Caki2 (cell line): ENCODE data around the gene SREBF2. TPM values are rescaled to one million over a fixed set of nuclear protein-coding genes. Genes with fewer than 3 reads are reported as not detected.
"Not testable (repeated sequence)": the region's sequence is repeated elsewhere in the genome, so short reads cannot be mapped to it uniquely, and the experiment has no call there.

ENCODE experiments used
- DNase-seq: peaks from one replicate; pipeline ENCODE4 v3.0.0-alpha.2; 2015; ENCODE audit warnings: low read depth
- in situ Hi-C: cut with HindIII; loops from 2 replicates; pipeline ENCODE4 v1.10.0; 2016; ENCODE audit warnings: low sequenced_read_pairs, low pct_unique_long_range_greater_than_20kb, mixed read lengths
- total RNA-seq: library from RNA; depleted of rRNA; stranded (reverse); fragments of >200 nt; shearing (Covaris generic); gene quantifications from 2 replicates; pipeline ENCODE4 v1.2.3, GENCODE V29; 2014; ENCODE audit warnings: low replicate concordance

The SREBF2 gene
- total RNA-seq, 1 experiment from 2014 or later = 21.0 TPM

DNA sequence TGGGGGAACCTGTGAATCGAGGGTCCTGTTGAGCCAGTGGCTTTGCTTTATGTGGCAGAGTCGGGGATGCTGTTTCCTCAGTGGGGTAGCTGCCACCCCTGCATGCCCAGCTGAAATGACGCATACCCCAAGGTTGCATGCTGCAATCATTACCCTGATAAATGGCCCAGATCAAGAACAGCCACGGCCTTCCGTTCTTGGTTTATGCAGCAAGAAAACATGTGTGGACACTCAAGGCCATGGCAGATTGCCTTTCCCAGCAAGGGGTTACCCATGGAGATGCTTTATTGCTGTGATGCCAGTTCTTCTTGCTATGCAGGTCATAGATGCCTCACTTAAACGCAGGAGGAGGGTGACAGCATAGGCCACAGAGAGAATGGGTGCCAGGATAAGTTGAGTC lies 14.3 kb upstream of the SREBF2 start:
- in situ Hi-C loops = no loop called here
- no peak for DNase-seq

DNA sequence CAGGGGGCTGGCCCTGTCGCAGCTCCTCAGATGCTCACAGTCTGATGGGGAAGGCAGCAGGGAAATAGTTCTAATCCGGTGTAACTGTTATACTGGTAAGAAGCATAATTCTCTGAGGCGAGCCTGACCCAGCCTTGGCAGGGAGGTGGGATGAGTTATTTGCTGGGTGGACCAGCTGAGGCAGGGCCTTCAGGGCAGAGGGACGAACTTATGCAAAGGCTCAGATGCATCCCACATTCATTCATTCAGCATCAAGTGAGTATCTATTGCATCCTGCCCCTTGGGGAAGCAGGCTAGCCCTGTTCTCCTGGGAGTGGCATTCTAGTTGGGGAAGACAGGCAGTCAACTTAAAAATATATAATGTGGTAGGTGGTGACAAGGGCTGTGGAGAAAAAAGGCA lies 13.6 kb upstream of the SREBF2 start:
- in situ Hi-C loops = no loop called here
- DNase-seq = no peak

DNA sequence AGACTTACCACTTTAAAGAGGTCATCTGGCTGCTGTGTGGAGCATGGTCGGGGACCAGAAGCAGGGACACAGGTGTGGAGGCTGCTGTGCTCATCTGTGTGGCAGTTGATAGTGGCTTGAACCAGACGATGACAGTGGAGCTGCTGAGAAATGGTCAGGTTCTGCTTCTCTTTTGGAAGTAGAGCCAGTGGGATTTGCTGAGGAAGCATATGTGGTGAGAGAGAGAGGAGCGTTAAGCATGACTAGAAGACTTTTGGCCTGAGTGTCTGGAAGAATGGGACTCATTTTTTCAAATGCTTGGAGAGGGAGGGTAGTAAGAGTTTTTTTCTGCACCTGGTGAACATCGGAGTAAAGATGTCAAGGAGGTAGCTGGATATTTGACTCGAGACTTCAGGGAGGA lies 12.5 kb upstream of the SREBF2 start:
- in situ Hi-C loops = no loop called here
- DNase-seq = no peak

DNA sequence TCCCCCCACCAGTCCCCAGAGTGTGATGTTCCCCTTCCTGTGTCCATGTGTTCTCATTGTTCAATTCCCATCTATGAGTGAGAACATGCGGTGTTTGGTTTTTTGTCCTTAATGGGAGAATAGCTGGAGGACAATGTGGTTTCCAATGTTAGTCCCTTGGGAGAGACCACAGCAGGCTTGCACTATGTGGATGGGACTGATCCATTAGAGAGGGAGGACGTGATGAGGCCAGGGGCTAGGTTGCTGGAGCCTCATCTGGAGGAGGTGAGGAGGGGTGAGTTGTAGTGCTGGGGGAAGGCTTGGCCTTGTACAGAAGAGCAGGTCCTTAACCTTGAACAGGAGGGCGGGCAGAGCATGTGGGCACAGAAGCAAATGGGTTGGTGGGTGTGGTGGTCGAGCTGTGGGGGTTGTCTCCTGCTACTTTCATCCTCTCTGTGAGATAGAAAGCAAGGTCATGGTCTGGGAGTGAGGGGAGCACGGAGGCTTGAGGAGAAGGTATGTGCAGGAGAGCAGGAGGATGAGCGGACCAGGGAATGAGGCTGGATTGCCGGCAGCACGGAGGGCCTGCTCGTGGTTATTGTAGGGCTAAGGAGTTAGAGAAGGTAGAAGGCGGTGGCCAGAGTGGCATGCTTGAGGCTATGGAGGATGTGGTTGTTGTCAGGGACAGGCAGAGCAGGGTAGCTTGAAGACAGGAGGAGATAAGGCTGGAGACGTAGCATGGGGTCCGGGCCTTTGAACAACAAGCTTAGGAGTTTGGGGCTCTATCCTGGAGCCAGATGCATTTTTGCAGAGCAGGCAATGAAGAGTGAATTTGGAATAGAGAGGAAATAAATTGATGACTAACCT lies 11.2 kb upstream of the SREBF2 start:
- DNase-seq = no peak
- in situ Hi-C loops = no loop called here

DNA sequence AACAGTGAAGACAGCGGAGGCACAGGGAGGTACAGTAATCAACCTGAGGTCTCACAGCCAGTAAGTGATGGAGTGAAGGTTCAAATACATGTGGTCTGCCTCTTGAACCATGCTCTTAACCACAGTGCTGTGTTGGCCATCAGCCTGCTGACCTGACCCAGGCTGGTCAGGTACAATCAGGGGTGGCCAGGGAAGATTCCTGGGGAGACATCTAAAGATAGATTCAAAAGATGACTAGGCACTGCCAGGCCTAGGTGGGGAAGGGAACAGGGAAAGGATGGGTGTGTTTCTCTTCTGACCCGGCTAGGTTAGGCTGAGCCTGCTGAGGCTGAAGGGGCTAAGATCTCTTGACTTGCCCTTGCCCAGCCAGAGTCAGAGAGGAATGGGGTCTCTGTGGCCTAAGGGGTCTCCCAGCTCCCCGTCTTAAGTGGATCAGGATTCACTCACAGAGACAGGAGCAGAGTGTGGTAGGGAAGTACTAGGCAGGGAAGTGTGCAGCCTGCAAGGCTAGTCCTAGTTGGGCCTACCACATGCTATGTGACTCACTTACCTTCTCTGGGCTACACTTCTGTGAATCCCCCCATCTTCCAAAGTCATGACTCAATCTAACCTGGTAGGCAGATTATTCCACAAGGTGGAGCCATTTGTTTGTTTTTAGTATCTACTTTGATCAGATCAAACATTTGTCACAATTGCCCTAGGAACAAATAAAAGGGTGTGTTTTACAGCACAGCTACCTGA lies 10.4 kb upstream of the SREBF2 start:
- in situ Hi-C loops = no loop called here

DNA sequence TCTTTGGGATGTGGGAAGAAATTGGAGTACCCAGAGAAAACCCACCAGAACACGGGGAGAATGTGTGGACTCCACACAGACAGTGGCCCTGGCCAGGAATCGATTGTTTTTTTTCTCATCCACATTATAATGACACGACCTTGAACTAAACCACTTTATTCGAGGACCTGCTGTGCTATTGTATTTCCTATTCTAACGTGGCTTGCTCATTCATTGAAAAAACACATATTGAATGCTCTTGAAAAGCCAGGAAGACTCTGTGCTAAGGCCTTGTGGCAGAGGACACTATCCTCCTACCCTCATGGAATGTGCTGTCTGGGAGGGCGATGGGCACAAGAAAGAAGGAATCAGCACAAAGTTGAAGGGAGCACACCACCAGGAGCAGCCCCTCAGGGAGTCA lies 9.1 kb upstream of the SREBF2 start:
- no peak for DNase-seq

More for the DNA sequence above, 10.4 kb upstream of the SREBF2 start:
- peak; percentile 69 for DNase-seq

DNA sequence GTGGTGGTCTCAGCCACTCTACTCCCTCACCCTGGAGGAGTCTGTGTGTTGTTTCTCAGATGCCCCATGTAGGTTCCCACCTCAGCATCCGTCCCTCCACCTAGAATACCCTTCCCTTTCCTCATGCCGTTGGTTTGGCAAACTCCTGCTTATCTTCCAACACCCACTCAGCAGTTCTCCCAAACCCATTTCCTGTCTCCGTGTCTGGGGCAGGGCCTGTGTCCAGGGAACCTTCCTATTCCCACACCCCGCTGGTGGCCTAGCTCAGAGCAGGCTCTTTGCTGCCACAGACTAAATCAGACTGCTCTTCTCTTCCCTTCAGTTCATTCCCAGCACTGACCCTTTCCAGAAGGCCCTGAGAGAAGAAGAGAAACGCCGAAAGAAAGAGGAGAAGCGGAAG lies 7.5 kb upstream of the SREBF2 start:
- DNase-seq = no peak
- in situ Hi-C loops = no loop called here

More for the DNA sequence above, 9.1 kb upstream of the SREBF2 start:
- in situ Hi-C loops = no loop called here

DNA sequence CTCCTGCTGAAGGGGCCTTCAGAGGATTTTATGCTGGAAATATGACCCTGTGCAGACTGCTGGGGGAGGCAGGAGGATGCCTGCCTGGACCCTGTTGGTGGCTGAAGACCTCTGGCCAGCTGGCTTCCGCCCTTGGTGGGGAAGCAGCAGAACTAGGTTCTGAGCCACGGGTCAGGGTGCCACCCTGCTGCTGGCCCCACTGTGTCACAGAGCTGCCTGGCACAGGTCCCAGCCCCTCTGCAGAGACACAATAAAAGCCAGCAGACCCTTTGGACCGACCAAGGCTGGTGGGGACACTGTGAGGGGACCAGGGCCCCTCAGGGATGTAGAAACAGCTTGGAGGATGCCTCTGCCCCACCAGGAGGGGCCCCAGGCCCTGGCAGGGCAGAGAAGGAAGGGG lies 6.9 kb upstream of the SREBF2 start:
- DNase-seq = no peak
- in situ Hi-C loops = no loop called here

DNA sequence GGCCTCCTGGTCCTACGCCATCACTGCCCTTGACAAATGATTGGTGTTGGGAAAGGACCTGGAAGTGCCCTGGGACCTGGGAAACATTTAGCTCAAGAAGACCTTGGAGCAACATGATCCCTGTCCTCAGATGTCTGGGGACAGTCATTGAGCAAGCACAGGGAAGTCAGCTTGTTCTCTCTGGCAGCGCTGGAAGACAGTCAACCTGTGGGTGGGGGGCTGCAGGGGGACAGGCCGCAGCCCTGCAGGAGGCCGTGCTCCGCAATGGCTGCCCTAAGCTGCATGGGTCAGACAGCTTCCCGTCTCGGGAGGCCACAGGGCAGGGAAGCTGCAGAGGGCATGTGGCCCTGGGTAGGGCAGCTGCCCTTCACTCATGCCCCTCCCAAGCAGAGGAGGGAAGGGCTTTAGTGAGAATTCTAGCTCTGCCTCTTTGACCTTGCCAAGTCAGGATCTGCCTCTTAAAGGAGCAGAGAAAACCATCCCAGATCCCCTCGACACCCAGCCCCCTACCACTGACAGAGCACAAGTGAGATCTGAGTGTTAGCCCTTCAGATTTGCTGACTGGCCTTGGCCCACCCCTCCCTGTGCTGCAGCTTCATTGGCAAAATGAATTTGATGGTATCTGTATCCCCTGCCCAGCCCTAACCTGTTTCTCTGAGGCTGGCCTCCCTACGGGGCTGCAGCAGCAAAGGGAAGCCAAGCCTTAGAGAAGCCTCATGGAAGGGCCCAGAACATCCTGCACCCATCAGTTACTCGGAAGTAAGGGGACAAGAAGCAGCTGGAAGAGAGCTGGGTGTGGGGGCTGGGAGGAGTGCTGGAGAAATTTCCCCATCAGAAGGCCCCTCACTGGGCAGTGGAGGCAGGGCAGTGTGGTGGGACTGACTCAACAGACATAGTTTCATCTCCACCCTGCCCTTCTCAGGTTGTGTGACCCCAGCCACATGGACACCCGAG lies 6.2 kb upstream of the SREBF2 start:
- no peak for DNase-seq
- in situ Hi-C loops = no loop called here

DNA sequence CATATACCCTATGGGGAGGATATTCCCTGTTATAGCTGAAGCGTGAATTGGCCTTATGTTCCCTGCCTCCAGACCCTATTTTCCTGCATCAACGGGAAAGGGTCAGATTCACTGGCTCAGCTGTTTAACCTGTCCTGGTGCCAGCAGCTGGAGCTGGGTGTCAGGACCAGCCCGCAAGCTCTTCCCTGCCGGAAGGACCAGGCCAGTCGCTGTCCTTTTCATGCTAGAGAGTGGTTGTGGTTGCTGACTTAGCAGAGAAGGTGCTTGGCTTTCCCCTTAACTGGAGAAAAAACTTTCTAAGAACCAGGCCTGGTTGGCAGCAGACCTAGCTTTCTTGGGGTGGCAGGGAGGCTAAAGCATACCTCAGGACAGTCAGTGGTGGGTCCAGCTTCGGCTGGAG lies 5.2 kb upstream of the SREBF2 start:
- in situ Hi-C loops = no loop called here
- DNase-seq = no peak

DNA sequence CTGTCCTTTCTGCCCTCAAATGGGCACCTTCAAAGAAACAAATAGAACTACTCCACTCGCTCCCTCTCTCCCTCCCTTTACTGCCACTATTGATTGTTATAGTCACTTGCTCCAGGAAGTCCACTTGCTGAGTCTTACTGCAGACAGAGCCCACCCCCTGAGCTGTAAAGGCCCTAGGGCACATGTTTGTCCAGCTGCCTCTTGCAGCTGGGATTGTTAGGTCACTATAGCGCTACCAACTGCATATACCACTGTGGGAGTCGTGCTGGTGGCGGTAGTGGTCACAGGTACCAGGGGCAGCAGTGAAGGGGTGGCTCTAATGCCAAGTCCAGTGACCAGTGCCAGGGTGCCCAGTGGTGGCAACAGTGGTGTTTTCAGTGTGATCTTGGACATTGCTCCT lies 4.4 kb upstream of the SREBF2 start:
- no peak for DNase-seq
- in situ Hi-C loops = no loop called here

DNA sequence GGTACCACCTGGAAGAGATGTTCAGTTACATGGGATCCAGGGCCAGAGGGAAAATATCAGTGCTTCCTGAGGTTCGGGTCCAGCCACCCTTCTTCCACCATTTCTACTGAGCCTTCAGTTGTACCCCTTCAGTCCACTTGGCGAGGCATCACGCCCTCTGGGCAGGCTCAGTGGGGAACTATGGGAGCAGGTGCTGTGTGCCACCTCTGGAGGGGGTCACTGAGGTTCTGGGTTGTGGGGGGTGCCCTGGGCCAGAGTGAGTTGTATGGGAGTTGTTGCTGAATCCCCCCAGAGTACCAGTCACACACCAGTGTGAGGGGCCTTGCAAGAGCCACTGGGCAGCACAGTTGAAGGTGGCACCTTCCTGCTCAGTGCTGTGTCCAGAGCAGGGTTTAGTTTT lies 2.7 kb upstream of the SREBF2 start:
- in situ Hi-C loops = no loop called here
- DNase-seq = no peak

DNA sequence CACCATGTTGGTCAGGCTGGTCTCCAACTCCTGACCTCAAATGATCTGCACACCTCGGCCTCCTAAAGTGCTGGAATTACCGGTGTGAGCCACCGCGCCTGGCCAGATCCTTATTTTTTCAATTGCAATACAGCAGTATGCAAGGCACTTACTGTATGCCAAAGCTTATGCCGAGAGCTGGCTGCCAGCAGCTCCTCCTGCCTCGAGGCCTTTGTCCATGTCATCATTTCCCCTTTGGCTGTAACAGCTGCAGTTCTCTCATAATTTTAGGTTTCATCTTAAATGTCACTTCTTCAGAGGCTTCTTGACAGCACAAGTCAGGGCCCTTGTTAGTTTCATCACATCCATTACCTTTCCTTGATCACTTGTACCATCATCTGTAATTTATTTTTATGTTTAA lies 1.5 kb upstream of the SREBF2 start:
- DNase-seq = no peak
- in situ Hi-C loops = no loop called here

DNA sequence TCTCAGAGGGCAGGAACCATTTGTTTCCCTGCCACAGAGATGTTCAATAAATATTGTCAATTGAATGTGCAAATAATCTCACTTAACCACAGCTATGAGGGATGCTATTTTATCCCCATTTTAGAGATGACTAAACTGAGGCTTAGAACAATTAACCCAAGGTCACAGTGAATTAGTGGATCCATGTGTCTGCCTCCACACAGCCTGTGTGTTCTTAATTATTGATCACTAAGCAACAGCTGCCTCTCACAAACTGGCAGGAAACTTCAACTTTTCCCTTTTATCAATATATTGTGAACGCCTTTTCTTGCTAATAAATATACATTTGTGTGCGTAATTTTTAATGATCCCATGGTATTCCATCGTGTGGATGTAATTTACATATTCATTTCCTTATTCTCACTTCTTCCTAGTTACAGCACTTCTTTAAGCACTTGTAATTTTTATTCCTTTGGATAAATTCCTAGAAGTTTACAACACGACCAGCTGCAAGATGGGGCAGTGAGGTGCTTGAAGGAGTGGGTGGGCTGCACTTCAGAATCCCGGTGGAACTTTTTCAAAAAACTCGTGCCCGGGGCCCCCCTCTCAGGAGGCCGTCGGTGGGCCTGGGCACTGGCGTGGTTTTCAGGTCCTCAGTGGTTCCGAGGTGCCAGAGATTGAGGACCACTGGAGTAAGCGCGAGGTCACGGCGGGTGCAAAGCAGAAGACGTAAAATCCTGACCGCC lies 915 bp upstream of the SREBF2 start:
- DNase-seq = no peak
- in situ Hi-C loops = no loop called here

DNA sequence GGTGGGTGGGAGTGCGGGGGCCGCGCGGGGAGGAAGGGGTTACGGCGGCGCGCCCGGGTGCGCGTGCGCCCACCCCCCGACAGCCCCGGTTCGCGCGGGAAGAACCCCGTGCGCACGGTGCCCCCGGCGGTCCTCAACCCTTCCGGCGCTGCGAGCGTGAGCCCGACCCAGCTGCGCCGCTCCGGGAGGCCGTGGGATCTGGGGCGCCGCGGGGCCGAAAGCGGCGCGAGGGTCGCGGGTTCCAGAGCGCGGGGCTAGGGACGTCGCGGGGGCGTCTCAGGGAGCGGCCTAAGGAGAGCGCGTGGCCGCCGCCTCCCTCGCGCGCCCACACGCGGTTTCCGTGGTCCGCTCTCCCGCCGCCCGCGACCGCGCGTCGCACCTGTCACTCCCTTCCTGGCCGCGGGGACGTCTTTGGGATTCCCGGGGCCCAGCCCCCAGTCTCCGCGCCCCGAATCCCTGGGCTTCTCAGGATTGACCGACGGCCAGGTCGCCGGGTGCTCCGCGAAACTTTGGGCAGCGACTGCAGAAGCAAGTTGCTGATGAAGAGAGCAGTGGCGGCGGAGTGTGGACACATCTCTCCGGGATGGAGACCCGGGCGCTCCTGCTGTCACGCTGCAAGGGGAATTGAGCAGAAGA lies 582 bp downstream of the SREBF2 start:
- in situ Hi-C loops = no loop called here
- peak; percentile 56 for DNase-seq

DNA sequence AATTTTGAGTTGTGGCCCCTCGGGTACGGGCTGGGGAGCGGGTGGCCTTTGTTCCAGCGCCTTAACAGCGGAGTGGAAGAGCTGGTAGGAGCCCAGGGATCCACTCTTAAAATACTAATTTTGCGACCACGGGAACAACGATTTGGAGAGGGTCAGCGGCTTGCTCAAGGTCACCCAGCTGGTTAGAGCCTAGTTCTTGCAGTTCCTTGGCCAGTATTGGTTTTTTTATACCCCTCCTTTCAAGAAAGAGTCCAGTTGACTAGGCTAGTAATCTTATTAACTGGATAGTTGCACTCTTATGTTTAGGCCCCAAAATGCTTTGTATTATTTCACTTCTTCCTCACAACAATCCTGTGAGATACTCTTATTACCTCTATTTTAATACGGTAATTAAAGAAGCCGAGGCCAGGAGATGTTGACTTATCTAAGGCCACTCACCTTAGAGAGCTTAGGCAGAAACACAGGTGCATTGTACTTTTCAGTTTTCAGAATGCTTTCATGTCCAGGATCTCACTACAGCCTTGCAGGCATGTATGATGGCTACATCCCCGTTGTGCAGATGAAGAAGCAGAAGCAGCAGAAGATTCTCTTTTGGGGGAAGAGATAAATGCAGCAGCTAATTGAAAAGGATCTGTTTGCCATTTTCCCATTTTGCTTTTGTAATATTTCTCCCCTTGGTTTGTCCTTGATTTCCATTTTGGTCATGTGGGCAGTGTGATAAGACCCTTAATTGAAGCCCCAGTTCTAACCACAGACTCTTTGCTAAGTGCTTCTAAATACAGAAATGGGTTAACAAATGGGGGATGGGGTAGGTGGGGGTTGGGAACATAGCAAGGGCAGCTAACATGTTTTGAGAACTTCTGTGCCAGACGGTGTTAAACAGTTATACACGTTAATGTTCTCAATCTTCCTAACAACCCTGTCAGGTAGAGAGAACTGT lies 1.4 kb downstream of the SREBF2 start:
- DNase-seq = no peak
- in situ Hi-C loops = no loop called here

DNA sequence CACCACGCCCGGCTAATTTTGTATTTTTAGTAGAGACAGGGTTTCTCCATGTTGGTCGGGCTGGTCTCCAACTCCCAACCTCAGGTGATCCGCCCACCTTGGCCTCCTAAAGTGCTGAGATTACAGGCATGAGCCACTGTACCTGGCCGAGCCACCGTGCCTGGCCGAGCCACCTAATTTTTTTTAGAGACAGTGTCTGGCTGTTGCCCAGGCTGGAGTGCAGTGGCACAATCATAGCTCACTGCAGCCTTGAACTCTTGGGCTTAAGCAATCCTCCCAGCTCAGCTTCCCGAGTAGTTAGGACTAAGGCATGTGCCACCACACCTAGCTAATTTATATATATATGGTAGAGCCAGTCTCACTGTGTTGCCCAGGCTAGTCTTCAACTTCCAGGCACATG lies 2.6 kb downstream of the SREBF2 start:
- DNase-seq, in situ Hi-C loops: not testable (repeated sequence)
